GM13977 (cell line): ENCODE results near the gene CCNB3.
"Not testable (repeated sequence)": the region's sequence is repeated elsewhere in the genome, so short reads cannot be mapped to it uniquely, and the experiment has no call there.

Experiments used
- DNase-seq: peaks from one replicate; pipeline ENCODE4 v3.0.0; 2012; ENCODE audit warnings: low spot score
- in situ Hi-C: fragments of 300-500 bp; cut with MboI; formaldehyde crosslinking; loops from one replicate; pipeline ENCODE4 v1.12.0; 2022; ENCODE audit warnings: low sequenced_read_pairs, low pct_unique_long_range_greater_than_20kb, mixed read lengths, inconsistent platforms; ENCODE audit not compliant: unreplicated experiment
- TF ChIP-seq, protein P1 (sequence below): IDR thresholded peaks from 2 replicates; pipeline ENCODE4 v1.5.1; 2012; ENCODE audit warnings: mild to moderate bottlenecking, control low read depth; ENCODE audit not compliant: insufficient read depth; ENCODE audit errors: extremely low read depth, missing control alignments

Gene CCNB3

DNA sequence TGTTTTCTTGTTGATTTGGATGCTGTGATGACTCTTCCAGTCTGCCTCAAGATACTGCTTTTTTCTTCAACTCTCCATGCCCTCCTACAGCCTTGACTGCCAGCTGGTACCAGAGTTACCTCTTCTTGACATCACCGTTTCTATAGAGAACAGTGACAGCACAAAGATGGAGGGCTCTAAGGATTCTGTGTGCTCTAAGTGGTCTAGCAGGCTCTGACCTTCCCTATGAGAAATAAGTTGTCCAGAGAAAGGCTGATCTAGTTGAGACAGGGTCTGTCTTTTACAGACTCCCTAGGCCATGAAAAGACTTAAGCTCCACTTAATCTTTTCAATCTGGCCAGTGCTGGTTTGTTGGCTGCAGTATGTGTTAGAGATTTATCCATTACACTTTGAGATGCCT, 3.7 kb upstream of the CCNB3 start, which contains the start of gene AKAP4:
Gene AKAP4, minus strand, starts transcription at position 101 of the 400 bp plus-strand sequence. CDS start 118 bp downstream, outside the sequence.
- TF ChIP-seq, protein P1, sequence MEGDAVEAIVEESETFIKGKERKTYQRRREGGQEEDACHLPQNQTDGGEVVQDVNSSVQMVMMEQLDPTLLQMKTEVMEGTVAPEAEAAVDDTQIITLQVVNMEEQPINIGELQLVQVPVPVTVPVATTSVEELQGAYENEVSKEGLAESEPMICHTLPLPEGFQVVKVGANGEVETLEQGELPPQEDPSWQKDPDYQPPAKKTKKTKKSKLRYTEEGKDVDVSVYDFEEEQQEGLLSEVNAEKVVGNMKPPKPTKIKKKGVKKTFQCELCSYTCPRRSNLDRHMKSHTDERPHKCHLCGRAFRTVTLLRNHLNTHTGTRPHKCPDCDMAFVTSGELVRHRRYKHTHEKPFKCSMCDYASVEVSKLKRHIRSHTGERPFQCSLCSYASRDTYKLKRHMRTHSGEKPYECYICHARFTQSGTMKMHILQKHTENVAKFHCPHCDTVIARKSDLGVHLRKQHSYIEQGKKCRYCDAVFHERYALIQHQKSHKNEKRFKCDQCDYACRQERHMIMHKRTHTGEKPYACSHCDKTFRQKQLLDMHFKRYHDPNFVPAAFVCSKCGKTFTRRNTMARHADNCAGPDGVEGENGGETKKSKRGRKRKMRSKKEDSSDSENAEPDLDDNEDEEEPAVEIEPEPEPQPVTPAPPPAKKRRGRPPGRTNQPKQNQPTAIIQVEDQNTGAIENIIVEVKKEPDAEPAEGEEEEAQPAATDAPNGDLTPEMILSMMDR: no peak
- in situ Hi-C loops: no loop called here
- DNase-seq: no peak

DNA sequence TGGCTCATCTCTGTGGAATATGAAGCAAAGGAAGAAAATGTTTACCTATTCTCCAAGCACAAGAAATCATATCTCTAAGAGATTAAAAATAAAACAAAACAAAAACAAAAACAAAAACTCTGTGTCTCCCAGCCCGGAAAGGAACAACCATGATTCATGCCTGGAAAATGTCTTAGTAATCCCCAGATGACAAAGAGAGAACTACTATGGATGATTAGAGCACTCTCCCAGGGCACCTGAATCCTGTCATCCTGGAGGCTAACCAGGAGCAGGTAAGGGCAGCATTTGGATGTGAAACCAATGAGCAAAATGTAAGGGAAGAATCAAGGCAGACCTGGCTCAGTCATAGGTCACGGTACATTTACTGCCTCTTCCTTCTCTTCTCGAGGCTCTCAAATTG, 2.0 kb upstream of the CCNB3 start:
- no peak for DNase-seq
- in situ Hi-C loops: no loop called here
- TF ChIP-seq, protein P1: no peak

DNA sequence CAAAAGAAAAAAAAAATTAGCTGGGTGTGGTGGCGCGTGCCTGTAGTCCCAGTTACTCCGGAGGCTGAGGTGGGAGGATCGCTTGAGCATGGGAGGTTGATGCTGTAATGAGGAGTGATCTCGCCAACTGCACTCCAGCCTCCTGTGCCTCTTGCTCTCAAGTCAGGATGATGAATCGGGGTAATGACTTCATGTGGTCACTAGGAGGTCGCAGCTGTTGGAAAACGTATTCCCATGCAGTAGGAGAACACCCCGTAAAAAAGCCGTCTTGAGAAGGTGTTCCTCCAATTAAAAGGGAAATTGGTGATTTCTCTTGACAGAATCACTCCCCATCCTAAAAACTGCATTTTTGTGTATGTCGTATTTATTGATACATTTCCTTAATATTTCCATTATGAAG, 2.2 kb downstream of the CCNB3 start:
- no peak for DNase-seq
- in situ Hi-C loops: no loop called here
- TF ChIP-seq, protein P1: no peak

DNA sequence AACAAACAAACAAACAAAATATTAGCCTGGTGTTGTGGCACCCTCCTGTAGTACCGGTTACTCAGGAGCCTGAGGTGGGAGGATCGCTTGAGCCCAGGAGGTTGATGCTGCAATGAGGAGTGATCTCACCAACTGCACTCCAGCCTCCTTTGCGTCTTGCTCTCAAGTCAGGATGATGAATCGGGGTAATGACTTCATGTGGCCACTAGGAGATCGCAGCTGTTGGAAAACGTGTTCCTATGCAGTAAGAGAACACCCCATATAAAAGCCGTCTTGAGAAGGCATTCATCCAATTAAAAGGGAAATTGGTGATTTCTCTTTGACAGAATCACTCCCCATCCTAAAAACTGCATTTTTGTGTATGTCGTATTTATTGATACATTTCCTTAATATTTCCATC, 6.9 kb downstream of the CCNB3 start:
- no peak for DNase-seq
- in situ Hi-C loops: no loop called here
- TF ChIP-seq, protein P1: no peak

DNA sequence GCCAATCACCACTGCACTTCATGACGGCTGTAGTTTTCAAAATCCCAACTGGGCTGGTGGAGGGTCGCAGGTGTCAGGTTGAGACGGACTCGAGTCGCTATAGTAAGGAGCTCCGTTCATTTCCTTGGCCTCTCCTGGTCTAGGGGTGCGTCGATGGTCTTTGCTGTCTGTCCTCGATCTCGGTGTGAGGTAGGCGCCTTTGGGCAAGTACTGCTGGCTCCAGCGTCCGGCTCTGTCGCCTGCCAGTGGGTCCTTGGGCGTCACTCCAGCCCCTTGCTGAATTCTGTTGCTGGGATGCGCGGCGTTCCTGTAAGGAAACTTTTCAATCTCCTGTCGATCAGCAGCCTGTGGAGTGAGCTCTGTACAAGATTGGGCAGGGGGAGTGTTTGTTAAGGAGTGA, 76.7 kb downstream of the CCNB3 start:
- DNase-seq: no peak
- in situ Hi-C loops: no loop called here
- TF ChIP-seq, protein P1: no peak

DNA sequence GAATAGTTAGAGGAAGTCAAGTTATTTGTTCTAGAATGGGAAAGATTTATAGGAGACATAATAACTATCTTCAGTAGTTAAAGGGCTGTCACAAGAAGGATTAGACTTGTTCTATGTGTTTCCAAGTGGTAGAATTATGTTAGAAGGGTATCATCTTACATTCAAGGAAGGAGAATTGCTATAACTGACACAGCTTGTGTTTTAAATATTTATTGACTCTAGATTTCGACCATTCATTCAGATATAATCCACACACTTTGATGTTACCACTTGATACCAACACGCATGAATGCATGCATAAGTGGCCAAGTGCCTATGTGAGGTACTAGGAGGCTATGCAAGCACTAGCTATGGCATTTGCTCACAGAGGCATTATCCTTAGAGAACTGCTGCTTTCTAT, 122.7 kb downstream of the CCNB3 start:
- TF ChIP-seq, protein P1: no peak
- DNase-seq: no peak
- in situ Hi-C loops: no loop called here

DNA sequence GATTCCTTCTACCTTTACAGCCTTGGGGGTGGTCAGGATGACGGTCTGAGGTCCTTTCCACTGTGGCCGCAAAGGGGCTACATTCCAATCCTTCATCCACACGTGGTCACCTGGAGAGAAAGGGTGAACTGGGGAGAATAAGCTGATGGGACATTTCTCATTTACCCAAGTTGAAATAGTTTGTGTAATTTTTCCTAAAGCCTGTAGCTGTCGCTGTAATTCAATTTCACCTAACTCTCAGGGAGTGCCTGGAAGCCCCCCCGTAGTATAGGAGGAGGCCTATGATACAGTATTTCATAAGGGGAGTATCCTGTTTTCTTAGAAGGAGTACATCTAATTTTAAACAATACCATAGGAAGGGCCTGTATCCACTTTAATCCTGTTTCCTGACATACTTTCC, 128.1 kb downstream of the CCNB3 start:
- DNase-seq, in situ Hi-C loops: not testable (repeated sequence)
